ENCODE measurements around the gene ROBO1. TPM values are rescaled to one million over a fixed set of nuclear protein-coding genes. Genes with fewer than 3 reads are reported as not detected.
A peak's percentile ranks its signal among the peaks of the same experiment; 100 is the strongest.

The ROBO1 gene
- polyA plus RNA-seq, 3 donors, result 115 to 133 (median 127) TPM

DNA sequence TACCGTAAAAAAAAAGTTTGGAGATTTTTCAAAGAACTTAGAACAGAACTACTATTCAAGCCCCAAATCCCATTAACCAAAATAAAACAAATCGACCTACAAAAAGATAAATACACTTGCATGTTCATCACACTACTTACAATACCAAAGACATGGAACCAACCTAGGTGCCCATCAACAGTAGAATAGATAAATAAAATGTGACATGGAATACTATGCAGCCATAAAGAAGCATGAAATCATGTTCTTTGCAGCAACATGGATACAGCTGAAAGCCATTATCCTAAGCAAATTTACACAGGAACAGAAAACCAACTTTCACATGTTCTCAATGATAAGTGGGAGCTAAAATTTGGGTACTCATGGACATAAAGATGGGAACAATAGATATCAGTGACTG is 768.7 kb downstream of the ROBO1 start:
- DNase-seq (ENCODE audit: low read depth in 3 of 3, low spot score in 2 of 3), result no peak

DNA sequence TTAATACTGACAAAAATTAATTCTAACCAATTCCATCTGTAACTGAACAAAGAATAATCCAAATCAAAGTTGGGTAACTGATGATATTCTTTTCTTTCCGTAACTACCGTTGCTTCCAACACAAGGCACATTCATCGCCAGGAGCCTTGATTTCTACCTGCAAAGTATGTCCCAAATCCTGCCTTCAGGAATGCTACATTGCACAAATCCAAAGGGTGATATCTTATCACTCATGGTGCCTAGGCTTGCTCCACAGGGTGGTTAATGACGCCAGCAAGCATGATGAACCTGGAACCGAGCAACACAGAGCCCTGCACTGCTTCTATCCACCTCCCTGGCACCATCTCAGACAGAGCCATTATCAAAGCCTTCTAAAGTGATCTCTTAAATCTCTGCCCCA is 772.7 kb downstream of the ROBO1 start:
- DNase-seq (ENCODE audit: low read depth in 3 of 3, low spot score in 2 of 3), result no peak

DNA sequence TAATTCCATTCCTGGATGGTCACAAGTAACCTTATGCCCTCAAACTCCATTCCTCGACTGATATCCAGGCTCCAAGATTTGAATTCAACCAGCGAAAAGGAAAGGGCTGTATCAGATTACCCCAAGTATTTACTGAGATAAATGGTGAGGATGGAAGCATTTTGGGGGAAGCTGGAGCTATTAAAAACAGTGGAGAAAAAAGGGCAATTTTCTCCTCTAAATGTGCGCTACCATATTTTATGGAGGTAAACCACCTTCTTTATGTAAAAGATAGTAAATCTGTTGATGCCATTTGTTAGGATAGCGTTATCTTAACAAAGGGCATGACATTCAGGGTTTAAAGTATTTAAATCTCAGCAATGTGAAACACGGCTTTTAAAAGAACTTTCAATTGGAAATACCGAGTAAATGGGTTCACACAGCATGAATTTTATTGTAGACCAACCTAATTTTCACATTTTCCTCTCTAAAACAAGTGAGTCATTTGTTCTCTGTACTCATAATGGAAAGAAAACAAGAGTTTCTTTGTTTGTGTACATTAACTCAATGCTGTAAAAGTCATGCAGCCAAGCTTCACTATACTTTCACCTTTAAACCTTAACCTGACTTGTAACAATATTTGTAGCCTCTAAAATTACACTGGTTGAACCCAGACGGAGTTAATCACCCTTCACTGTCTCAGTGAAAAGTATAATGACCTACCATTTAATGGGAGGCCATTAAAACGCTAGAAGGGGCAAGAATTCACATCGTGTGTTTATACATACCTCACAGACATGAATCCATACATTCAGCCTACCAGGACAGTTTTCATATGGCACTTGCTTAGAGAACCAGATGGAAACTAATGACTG is 773.4 kb downstream of the ROBO1 start:
- DNase-seq (ENCODE audit: low read depth in 3 of 3, low spot score in 2 of 3), result peak; percentile 41 to 58 (median 44)

DNA sequence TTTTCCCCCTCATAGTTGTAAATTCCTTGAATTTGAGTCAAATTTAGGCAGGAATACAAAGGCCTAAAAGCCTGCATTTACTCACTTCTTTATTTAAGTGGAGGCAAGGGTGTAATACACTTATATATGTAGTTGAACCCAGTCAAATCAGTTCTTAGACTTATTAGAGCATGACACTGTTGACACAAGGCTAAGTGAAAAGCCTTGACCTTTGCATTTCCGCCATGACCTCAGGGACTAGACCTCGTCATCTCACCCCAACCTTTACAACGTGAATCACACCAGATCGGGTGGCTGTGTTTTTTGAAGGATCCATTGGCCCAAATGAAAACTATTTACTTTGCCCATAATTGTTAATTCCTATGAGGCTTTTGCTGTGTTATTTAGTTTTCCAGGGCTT is 774.4 kb downstream of the ROBO1 start:
- no peak for DNase-seq (ENCODE audit: low read depth in 3 of 3, low spot score in 2 of 3)

DNA sequence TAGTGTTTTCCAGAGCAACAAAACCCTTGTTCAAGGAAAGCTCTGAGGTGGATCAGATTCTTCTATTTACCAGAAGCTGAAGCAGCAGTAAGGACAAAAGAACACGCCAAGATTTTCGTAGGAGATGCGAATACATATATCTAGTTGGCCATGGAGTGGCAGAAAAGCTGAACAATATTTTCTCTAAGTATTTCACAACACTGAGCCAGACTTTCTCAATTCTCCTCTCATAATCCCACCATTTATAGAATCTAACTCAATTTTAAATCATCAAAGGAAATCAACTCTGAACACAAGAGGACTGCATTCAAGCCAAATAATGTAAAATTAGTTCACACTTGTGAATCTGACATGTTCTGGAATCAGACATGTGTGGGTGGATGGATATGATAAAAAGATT is 775.0 kb downstream of the ROBO1 start:
- DNase-seq (ENCODE audit: low read depth in 3 of 3, low spot score in 2 of 3), result no peak

DNA sequence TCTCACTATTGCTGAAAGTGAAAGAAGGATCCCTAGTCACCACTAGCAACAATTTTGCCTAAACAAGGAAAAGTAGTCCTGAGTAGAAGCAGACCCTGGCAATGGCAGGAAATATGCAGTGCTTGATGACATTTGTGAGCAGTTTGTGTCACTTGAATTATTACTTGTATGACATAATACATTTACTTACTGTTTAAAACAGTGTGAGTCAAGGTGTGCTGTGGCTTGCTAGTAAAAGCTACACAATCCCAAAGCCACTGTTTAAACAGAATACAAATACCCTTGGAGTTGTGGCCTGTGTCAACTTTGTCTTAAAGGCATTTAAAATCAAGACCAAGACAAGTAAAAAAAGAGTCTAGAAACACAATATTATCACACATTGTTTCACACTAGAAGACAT is 775.4 kb downstream of the ROBO1 start:
- DNase-seq (ENCODE audit: low read depth in 3 of 3, low spot score in 2 of 3), result no peak

DNA sequence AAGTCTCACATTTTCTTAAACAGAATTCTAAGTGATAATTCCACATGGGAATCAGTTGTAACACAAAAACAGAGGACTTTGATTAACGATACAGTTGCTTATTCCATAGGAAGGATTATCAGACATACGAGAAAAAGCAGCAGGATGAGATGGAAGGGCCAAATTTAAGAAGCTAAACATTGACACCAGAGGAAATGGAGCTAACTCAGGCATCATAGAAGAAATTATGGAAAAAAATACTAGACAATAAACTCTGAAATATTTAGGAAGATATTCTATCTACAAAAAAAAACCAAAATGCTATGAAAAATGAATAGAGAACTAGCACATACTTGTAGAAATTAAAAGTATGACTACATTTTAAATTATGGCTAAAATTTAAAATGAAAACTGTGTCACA is 776.1 kb downstream of the ROBO1 start:
- DNase-seq (ENCODE audit: low read depth in 3 of 3, low spot score in 2 of 3), result no peak

DNA sequence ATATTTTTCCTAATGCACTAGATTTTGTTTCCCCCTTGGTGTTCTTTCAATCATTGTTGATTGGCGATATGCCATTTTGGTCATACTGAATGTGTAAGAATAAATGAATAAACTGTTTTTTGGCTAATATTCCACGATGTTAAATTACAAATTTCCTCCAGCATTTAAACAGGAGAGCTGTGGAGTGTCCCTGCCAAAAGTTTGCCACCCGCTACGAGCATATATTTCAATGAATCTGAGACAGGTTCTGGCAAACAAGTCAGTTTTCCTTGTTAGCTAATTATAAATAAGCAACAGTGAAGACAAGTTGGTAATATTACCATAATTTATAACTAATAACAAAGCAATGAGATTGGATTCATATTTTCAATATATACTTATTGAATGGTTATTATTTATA is 777.6 kb downstream of the ROBO1 start:
- DNase-seq (ENCODE audit: low read depth in 3 of 3, low spot score in 2 of 3), result no peak

DNA sequence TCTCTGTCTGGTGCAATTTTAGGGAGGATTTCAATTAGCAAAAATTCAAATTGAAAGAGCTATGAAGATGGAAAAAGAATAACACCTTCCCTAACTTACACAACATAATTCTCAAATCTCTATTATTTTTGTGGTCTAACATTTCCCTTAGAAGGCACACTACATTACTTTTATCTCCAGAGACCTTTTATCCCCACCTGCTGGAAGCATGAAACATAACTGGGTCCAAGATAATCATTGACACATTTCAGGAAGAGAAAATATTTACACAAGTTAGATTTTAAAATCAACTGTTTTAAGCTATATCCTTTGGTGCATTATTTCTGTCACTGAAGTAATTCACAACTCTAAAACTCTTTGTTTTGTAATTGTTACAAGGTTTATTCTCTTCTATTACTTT is 779.5 kb downstream of the ROBO1 start:
- no peak for DNase-seq (ENCODE audit: low read depth in 3 of 3, low spot score in 2 of 3)

DNA sequence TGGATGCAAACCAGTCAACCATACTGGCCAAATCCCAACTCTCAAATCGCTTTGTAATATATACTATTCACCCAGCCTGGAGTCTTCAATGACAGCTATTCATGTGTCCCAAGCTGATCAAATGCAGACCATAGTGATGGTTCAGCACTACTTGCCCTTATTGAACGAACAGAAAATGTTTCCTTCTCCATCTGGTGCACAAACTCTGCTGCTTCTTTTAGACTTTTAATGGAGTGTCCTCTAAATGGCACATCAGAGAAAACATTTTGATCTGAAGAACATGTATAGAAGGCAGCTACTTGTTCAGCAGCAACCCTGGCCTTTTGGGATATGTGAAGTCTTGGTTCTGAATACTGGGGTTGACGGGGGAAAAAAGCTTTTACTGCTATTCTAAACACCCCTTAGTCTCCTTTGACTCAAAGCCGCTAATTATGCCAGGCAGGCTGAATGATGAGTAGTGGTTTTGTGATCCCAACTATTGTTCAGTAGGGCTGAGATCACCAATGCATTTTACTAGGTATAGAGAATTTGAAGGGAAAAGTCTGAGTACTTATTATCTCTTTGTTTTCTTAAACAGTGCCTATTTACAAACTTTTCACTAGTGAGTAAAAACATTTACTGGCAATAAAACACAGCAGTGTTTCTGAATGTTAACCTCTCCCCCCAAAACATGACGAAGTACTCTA is 781.2 kb downstream of the ROBO1 start:
- DNase-seq (ENCODE audit: low read depth in 3 of 3, low spot score in 2 of 3), result no peak

DNA sequence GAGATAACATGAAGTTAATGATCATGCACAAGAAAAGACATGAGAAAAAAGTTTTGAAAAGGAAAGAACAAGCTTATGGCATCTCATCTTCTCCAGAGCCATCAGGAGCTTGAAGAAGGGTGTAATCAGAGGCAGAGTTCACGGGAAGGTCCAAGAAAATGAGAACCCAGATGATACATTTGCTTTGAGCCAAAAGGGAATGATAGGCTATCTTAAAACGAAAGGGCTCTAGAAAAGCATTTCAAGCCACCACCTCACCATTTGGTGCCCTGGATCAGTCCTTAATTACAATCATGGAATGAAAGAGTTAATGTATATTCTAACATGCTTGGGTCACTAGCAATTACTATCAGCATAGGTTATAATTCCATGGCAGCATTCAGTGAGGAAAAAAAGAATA is 781.8 kb downstream of the ROBO1 start:
- no peak for DNase-seq (ENCODE audit: low read depth in 3 of 3, low spot score in 2 of 3)

DNA sequence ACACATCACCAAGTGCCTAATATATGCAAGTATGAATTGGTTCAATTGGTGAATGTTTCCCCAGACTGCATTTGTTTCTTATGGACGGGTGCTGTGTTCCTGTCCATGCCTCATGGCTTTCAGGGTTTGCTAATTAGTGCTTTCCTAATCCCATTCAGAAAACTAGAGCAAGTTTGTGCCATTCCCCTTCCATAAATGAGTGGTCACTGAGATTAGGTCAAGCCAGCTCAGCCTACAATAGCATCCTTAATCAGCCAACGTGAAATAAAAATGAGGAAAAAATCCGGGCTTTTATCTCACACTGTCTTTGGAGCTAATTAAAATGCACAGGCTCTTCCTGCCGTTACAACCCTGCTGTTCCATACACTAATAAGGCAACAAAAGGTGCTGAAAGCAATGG is 788.8 kb downstream of the ROBO1 start:
- no peak for DNase-seq (ENCODE audit: low read depth in 3 of 3, low spot score in 2 of 3)

DNA sequence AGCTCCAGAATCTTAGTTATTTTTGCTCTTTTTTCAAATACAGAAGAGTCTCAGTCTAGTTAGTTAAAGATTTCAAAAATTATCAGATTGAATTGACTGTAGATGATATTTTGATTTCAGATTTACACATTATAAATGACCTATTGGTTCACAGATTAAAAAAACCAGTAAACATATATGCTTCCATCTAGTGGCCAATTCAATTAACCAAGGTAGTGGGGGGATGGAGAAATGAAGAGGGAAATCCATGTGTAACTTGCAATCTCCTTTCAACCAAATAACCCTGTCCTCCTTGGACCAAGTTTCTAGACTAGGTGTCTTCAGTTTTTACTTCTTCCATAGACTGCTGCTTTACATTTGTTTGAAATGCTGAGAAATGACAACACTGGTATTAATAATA is 789.8 kb downstream of the ROBO1 start:
- DNase-seq (ENCODE audit: low read depth in 3 of 3, low spot score in 2 of 3), result no peak

DNA sequence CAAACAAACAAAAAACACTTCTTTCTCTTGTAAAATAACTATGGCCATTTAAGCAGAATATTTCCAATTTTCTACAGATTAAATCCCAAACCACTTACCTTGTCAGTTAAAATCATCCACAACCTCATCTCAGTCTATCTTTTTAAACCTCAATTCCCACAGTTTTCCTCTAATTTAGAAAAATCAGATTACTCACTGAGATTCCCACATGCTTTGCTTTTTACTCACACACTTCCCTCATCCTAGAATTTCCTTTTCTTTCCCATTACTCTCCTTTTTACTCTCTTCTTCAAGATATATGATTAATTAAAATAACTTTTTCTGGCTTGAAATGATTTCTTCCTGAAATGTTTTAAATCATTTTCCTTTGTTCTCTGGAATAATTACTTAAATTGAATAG is 790.7 kb downstream of the ROBO1 start:
- DNase-seq (ENCODE audit: low read depth in 3 of 3, low spot score in 2 of 3), result no peak

DNA sequence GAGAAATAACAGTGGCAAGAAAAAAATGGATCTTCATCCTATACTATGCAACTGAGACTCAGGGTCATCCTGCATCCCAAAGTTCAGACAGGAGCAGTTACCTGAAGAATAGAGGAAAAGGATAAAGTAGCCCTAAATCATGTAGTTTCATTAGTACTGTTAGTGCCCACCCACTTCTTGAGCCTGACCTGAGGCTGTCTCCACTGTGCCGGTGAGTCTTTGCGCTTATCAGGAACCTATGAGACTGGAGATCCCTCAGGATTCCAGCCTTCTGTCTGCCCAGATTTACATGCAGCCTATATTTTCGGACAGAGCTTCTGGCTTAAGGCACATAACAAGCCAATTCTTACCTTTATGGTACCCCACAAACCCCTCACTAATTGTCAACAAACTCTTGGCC is 791.6 kb downstream of the ROBO1 start:
- DNase-seq (ENCODE audit: low read depth in 3 of 3, low spot score in 2 of 3), result no peak

DNA sequence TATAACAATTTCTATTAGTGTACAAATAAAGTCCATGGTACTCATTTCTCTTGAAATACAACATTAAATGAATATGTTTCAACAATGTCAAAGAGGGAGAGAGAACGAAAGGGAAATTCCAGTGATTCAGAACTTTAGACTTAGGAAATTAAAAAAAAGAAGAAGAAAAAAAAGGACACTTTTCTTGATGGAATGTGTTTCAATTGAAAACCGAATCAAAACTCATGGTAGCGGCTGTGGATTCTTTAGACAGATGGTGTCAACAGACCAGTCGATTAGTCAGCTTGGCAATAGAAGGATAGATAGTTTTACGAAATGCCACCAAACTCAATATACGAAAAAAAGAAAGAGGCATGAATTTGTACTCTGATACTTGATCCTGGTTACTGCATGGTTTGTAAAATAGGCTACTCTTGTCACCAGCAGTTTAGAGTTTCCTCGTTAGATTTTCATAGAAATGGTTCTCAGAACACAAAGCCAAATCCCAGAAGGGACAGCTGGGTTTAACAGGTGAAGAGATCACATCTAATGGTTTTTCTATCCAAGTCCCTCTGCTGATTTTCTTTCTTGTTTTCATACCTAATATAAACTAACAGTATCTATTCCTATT is 793.5 kb downstream of the ROBO1 start:
- DNase-seq (ENCODE audit: low read depth in 3 of 3, low spot score in 2 of 3), result no peak

DNA sequence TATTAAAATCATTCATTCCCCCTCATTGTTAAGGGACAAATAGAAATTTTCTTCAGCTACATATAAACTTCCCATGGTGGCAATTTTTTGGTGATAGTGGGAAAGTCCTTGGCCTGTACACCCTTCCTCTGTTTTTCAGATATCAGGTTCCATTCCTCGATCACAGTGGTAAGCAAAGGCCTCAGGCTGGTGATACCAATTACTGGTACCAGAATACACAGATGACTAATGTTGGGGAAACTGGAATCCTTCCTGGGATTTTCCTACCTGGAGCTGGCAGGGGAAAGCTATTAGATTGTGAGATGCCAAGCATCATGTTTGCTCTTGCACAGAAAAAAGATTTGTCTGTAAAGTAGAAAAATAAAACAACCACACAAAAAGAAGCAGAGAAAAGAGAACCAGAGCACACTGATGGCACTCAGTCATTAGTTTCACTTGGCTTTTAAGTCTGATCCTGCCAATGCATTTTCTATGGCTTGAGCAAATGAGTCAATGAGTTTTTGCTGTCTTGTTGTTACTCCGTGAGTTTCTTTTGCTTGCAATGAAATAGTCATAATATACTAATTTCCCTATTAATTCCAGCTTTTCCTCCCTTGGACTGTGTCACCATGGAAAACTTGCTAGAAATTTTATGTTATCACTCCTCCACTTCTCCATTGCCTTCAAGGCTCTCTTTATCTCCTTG is 795.0 kb downstream of the ROBO1 start:
- no peak for DNase-seq (ENCODE audit: low read depth in 3 of 3, low spot score in 2 of 3)

DNA sequence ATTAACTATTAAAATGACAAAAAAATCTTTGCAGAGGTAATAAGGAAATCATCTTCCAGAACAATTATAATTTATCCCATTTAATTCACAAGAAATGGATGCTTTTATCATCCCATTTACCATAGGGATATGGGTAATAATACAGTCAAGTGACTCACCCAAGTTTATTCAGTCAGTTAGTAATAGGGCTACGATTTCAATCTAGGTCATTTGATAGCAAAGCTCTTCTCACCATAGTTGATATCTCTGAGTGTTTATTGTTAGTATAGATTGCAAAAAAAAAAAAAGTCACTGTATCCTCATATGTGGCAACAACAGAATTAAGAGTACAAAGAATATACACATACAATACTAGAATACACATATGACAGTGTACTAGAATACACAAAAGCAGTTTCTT is 797.1 kb downstream of the ROBO1 start:
- DNase-seq (ENCODE audit: low read depth in 3 of 3, low spot score in 2 of 3), result no peak

DNA sequence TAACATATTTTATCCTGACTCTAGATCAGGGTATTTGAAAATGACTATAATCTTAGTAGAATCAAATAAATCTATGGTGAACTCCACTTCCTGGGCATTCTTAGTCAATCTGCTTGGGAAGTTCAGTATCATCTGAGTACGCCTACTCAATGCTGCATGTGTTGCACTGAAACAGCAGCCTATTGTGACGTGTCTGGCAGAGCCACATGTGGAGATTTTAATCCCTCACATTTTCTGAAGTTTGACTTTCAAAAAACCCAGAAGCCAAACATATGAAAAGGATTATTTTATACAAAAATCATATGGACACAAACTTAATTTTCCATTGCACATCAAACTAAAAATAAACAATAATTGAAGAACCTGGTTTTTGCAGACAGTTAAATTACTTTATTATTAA is 798.3 kb downstream of the ROBO1 start:
- DNase-seq (ENCODE audit: low read depth in 3 of 3, low spot score in 2 of 3), result no peak

DNA sequence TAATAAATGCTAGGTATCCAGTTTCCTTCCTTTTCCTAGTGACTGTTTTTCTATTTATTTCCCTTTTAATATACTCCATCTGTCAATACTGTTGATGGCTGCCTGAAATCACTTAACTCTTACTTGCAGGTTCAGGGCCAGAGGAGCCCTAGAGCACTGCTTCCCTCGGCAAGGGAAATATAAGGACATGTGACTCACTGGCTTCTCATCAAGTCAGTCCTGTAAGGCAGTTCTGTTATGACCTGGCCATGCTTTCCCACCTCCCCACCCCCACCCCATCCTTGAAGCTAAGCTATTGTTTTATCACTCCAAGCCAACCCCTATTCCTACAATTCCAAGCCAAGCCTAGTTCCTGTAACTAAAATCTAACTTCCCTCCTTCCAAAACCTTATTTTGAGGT is 800.7 kb downstream of the ROBO1 start:
- DNase-seq (ENCODE audit: low read depth in 3 of 3, low spot score in 2 of 3), result no peak

DNA sequence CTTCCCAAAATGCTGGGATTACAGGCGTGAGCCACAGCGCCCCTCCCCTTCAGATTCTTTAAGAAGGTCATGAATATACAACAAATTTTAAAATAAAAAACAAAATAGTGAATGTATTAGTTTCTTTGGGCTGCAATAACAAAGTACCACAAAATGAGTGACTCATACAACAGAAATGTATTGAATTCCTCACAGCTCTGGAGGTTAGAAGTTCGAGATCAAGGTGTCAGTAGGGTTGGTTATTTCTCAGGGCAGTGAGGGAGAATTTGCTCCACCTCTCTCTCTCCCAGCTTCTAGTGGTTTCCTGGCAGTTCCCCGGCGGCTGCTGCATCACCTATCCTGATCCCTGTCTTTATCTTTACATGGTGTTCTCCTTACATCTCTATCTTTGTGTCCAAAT is 804.0 kb downstream of the ROBO1 start:
- no peak for DNase-seq (ENCODE audit: low read depth in 3 of 3, low spot score in 2 of 3)
